Keratinocyte (primary cell): Measurements from ENCODE around the gene SPRN.

Experiments
- EZH2 ChIP-seq: IDR thresholded peaks from one replicate; pipeline ENCODE4 v1.6.1; 2012; ENCODE audit warnings: inconsistent platforms, mild to moderate bottlenecking, low read length, moderate library complexity
- TF ChIP-seq, protein P1 (sequence below), 3 experiments: IDR thresholded peaks in 1 of 3; conservative IDR thresholded peaks in 1 of 3; optimal IDR thresholded peaks in 1 of 3; 2 replicates in 2 of 3; 3 replicates in 1 of 3; pipeline versions ENCODE3 to v1.5.1; 2011; ENCODE audit warnings: low read length in 3 of 3, mild to moderate bottlenecking in 3 of 3, moderate library complexity in 2 of 3, control low read depth in 1 of 3, inconsistent platforms in 1 of 3; ENCODE audit not compliant: insufficient read depth in 2 of 3; ENCODE audit errors: extremely low read depth in 1 of 3

DNA sequence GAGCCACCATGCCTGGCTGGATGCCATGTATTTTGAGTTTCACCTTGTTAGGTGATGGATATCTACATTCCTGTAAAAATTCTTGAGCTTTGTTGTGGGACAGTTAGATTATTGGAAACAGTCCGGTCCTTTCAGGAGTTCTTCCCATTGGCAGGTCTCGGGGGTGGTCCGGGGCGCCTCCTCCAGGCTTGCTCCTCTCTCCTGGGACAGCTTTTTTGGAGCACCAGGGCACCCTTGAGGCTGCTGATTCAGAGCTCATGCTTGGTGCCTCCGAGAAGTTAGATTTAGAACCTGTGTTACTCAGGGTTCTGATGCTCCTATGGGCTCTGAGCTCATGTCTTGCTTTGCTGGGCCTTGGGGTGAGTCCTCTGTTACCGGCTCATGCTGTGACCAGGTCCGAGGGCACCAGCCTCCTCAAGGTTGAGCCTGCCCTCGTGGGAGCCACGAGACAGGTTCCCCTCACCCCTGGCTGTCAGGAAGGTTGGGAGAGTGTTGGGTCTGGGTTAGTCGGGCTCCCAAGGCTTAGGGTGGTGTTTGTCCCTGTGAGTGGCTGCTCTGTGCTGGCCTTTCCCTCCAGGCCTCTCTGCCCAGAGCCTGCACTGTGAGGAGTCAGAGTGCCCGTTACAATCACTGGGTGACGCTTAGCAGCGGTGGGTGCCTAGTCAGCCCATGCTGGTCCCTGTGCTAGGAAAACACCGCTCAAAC is 6.0 kb downstream of the SPRN start:
- TF ChIP-seq, protein P1, sequence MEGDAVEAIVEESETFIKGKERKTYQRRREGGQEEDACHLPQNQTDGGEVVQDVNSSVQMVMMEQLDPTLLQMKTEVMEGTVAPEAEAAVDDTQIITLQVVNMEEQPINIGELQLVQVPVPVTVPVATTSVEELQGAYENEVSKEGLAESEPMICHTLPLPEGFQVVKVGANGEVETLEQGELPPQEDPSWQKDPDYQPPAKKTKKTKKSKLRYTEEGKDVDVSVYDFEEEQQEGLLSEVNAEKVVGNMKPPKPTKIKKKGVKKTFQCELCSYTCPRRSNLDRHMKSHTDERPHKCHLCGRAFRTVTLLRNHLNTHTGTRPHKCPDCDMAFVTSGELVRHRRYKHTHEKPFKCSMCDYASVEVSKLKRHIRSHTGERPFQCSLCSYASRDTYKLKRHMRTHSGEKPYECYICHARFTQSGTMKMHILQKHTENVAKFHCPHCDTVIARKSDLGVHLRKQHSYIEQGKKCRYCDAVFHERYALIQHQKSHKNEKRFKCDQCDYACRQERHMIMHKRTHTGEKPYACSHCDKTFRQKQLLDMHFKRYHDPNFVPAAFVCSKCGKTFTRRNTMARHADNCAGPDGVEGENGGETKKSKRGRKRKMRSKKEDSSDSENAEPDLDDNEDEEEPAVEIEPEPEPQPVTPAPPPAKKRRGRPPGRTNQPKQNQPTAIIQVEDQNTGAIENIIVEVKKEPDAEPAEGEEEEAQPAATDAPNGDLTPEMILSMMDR (optimal IDR thresholded peaks at IDR 0.05 in 1 of 3, IDR thresholded peaks at IDR 0.05 in 1 of 3, conservative IDR thresholded peaks at IDR 0.05 in 1 of 3; ENCODE audit: extremely low read depth in 1 of 3, insufficient read depth in 2 of 3, low read length in 3 of 3) = no peak
- no peak for TF ChIP-seq EZH2
